Inferior parietal cortex (tissue), 1 donor: ENCODE results near the gene PRKX.
"Not testable (repeated sequence)": the region's sequence is repeated elsewhere in the genome, so short reads cannot be mapped to it uniquely, and the experiment has no call there.

Experiments
- DNase-seq: peaks from one replicate; pipeline ENCODE4 v3.0.0-alpha.2; 2016; ENCODE audit errors: extremely low spot score

The PRKX gene

DNA sequence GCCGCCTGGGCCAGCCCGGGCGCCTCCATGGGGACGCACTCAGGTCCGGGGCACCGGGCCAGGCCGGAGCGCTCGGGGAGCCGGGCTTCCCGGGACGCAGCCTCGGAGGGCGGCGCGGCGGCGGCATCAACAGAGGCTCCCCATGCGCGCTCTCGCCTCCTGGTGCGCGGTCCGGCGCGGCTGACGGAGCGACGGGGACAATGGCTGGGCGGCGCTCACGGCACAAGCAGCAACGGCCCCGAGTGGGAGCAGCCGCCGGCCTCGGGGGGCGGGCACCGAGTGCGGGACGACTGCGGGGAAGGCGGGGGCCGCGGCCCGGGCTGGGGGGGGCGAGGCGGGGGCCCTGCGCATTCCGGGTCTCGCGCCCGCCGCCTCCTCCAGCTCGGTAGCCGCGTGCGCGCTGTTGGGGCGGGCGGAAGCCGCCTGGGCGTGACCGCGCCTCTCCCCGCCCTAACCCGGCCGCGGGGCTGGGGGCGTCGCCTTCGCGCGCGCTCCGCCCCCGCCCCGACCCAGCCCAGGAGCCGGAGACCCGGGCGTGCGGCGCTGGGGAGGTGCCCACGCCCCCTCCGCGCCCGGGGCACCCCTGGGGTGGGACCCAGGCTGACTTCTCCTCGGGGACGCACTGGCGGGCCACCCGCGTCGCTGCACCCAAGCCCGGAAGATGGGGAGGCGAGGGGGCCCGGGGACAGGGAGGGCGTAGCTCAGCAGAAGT lies at the start of gene PRKX:
Gene PRKX (minus strand): TSS at position 425 of the 712 bp plus-strand sequence. CDS start 396 bp downstream, at position 29.
- DNase-seq = no peak

DNA sequence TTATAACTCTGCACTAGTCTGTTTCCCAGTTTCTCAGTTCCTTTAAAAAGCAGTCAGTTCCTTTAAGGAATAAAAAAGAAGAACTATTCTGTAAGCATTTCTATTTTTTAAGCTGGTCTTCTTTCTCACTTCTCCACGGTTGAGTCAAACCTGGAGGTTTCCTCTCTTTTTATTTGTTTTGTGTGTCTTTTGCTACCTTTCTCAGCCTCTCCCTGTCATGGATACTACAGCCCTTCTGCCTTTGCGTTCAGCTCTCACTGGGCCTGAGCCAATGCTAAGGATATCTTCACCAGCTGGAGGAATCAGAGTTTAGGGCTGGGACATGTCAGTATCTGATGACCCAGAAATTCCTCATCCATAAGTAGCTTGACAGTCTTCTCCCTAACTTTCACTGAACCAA lies 49.7 kb upstream of the PRKX start:
- DNase-seq = no peak

DNA sequence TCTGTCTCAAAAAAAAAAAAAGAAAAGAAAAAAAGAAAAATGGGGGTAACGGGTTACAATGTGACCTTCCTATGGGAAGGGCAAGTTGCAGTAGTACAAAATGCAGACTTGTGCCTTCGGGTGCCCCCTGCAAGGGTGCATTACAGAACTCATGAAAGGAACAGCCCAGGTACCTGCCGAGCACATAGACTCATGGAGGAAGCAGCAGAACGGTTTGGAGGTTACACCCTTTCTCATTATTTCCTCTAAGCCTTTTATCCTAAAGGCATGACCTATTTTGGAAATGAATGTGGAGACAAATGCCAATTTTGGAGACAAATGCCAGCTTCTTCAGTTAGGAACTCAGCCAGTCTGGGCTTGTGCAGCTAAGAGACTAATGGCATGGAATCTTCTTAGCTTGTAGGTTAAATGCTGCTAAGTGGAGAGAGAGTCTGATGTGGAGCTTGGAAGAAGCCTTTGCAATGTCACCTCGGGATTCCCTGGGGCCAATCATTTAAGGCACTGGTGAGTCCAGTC lies 44.1 kb upstream of the PRKX start:
- DNase-seq = no peak

DNA sequence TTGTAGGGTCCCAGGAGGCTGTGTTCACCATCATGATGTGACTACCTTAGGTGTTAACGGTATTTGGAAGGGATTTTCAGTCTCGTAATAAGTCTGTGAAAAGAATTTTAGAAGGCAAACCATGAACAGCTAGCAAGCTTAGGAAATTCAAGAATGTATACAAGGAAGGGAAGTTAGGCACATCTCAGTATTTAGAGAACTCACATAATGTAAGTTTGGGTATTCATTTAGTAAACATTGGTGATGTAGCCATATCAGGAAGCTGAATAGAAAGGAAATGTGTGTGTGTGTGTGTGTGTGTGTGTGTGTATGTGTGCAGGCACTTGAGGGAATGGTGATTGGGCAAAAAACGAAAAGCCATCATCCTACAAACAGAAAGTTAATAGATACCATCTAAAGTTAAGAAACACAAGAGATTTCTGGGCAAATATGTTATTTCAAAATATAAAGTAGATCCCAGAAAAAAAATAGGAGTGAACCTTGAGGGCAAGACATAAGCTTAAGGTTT lies 34.7 kb upstream of the PRKX start:
- DNase-seq = no peak

DNA sequence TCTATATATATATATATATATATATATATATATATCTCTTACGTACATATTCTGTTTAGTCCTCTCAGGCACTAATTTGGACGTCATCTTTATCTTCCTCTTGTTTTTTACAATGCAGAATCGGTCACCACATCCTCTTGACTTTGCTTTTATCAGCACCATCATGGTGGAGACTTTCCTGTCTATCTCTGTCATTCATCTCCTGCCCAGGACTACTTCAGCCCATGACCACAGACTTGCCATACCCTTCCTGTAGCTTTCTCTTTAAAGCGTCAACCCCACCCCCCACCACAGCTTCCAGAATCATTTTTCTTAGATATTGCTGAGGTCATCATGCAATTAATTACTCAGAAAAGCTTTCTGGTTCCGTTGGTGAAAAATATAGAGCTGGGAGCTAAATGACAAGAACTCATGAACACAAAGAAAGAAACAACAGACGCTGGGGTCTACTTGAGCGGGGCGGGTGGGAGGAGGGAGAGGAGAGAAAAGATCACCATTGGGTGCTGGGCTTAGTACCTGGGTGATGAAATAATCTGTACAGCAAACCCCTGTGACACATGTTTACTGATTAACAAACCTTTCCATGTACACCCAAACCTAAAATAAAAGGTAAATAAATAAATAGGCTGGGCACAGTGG lies 30.5 kb upstream of the PRKX start:
- no peak for DNase-seq

DNA sequence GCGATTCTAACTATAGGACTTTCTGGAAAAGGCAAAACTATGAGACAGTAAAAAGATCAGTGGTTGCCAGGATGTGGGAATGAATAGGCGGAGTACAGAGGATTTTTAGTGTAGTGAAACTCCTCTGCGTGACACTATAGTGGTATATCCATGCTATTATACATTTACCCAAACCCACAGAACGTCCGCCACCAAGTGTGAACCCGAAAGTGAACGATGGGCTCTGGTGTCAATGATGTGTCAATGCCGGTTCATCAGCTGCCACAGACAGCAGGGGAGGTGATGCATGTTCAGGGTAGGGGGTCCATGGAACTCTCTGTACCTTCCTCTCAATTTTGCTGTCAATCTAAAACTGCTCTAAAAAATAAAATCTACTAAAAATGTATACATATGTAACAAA lies 27.5 kb upstream of the PRKX start:
- DNase-seq = not testable (repeated sequence)

DNA sequence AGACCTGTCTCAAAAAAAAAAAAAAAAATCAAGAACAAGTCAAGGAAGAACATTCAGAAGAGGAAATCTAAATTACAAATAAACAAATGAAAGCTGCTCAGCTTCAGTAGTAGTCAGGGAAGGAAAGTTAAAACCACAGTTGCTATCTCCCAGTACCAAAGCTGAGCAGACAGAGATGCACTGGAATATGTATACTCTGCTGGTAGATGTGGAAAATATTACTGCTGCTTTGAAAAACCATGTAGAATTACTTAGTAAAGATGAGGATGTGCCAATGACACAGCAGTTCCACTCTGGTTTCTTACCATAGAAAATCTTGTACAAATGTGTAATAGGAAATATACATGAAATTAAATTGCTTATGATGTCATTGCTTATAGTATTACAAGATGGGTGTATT lies 25.1 kb upstream of the PRKX start:
- no peak for DNase-seq

DNA sequence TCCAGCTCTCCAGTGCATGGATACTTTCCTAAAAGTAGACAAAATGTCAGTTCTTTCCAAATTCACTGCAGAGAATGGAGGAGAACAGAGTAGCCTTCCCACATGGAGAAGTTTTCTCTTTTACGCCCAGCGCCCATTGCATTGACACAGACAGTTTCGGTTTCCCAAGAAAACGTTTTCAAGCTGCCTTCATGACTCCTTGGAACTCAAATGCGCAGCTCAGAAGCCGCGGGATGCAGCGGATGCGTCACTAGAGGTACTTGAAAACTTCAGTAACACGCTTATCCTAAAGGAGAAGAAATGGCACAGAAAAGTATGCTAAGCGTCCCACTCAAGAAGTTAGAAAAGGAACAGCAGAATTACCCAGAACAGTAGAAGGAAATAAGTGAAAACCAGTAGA lies 23.1 kb upstream of the PRKX start:
- not testable (repeated sequence) for DNase-seq

DNA sequence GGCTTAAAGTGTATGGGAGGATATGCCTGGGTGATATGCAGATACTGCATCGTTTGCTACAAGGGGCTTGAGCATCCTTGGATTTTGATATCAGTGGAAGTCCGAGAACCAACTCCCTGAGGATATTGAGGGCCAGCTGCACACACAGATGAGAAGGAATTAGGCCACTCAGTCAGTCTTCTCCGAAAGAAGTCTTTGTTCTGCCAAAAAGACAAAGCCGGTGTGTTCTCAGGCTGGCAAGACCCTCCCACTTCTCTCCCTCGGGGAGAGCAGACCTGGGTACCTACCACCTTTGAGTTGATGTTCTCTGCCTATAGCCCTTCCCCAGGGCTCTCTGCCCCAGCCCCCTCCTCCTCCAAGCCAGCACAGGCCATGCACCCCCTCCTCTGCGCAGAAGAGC lies 22.4 kb upstream of the PRKX start:
- DNase-seq = not testable (repeated sequence)

DNA sequence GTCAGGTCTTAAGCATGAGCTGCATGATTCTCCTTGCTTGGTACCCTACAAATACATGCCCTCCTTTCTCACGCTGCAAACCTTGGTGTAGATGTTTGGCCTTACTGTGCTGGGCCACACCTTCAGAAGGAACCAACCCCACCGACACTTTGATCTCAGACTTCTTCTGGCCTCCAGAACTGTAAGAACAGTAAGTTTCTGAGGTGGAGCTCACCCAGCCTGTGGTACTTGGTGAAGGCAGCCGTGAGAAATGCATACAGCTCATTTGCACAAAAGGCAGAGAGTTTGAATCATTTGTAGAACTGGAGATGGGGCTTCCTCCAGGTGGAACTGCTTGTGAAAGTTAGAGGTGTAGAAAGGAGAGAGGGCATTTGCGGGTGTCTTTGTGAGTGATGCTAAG lies 21.0 kb upstream of the PRKX start:
- not testable (repeated sequence) for DNase-seq

DNA sequence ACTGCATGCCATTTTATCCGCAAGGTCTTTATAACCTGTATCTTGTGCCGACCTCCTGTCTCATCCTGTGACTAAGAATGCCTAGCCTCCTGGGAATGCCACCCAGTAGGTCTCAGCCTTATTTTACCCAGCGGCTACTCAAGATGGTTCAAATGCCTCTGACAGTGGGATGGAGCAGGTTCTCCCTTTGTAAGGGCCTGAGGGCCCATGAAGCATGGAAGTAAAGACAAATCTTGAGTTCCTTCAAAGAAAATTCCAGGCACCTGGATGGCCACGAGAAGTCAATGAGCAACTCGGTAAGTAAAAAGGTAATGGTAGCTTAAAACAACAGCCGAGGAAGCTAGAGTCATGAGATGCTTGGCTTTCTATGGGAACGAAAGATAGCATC lies 19.6 kb upstream of the PRKX start:
- no peak for DNase-seq

DNA sequence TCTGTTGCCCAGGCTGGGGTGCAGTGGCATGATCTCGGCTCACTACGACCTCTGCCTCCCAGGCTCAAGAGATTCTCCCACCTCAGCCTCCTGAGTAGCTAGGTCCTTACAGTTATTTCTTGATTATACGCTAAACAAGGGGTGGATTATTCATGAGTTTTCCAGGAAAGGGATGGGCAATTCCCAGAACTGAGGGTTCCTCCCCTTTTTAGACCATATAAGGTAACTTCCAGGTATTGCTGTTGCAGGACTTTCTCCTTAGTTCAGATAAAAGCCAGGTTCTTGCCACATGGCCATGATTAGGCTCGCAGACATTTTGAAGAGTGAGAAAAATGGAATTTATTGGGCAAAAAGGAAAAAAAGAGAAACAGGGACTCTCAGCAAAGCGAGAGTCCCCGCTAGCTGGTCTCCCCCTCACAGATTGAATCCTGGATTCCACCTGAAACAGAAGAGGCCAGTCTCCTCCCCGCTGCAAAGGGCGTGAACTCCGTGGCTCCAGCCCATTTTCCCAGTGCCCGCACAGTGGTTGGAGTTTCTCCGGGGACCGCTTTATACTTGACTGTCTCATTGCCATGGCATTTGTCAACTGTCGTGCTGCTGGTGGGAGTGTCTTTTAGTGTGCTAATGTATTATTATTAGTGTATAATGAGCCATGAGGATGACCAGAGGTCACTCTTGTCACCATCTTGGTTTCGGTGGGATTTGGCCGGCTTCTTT lies 19.0 kb upstream of the PRKX start:
- not testable (repeated sequence) for DNase-seq

DNA sequence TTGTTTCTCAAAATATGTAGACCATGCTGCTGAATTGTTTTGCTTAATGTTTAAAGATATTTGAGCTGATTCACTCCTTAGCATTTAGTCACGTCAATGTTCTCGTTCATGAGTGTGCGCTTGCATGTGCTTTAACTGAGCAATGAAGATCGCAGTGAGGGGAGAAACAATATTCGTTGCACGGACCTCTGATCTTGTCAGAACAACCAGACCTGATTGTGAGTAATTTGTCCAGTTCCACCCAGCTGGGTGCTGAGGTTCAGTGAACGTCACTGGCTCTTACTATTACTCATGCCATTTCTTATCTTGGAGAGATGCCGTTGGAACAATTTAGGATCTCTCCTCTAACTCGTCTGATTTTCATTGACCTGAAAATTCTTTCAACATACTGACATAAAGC lies 15.0 kb upstream of the PRKX start:
- DNase-seq = no peak

DNA sequence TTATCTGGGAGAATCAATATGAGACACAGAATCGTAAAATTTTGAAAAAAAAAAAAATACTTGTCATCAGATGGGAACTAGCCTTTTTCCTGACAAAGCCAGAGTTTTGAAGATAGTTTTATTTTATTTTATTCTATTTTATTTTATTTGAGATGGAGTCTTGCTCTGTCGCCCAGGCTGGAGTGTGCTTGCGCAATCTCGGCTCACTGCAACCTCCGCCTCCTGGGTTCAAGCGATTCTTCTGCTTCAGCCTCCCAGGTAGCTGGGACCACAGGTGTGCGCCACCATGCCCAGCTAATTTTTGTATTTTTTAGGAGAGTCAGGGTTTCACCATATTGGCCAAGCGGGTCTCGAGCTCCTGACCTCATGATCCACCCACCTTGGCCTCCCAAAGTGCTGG lies 10.0 kb upstream of the PRKX start:
- DNase-seq = not testable (repeated sequence)

DNA sequence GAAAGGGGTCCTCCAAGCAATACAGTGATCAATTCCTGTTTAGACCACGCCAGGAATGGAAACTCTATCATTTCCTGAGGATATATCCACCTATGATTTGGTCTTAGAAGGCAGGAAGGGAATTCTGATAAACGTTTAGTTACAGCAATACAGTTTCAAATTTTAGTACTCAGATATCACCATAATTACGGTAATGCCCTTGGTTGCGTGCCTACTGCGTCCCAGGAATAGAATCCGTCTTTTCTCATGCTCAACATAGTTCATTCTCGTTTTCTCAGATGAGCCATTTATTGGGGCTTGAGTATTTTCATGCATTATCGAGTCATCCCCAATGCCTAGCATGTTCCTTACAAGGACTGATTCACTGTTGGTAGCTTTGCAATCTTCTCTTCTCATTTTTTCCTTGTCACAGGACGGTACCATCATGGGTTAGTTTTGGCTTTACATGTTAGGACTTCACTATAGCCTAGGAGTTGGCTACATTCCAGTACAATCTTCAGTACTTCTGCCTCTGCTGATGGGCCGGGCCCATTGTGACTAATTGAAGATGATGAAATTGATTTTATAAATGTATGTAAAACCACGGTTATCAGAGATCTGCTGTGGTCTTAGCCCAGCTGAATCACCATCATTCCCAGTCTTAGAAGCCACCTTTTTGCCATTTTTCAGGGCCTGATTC lies 4.4 kb upstream of the PRKX start:
- no peak for DNase-seq

DNA sequence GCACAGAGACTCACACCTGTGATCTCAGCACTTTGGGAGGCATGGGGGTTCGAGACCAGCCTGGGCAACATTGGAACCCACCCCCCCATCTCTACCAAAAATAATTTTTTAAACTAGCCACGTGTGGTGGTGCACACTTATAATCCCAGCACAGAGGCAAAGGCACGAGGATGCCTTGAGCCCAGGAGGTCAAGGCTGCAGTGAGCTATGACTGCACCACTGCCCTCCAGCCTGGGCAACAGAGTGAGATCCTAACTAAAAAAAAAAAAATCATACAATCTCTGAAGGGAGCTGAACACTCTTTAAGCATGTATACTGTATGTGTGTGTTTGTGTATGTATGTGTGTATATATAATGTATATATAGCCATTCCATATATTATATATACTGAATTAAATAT lies 2.5 kb upstream of the PRKX start:
- DNase-seq = no peak

DNA sequence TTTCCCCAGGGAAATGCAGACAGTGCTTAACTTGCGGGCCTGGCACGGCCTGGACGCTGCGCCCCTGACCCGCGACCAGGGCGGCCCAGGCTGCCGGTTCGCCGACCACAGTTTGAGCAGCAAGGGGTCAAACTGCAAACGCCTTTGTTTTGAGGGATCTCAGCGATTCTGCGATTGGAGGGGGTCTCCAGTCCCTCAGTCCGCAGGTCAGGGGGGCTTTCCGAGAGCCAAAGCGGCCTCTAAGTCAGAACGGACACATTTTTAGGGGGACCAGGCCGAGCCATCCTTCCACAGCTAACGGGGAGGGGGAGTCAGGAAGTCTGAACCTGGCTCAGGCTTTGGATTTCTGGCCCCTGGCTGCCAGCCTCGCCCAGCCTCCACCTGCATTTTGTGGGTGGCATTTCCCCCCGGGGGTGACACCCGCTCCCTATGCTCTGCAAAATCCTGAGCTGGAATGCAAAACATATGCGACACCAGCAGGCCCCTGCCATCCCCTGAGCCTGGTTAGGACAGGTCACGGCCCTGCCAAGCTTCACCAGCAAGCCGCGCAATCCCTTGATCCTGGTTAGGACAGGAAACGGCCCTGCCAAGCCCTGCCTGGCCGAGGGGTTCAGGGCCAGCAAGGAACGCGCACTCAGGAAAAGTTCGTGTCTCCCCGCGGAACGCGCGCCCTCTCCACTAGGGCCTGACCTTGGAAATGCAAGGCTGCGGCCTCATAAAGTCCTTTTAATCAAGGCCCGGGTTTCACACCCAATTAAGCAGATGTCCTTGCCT lies 1.4 kb upstream of the PRKX start:
- DNase-seq = not testable (repeated sequence)

DNA sequence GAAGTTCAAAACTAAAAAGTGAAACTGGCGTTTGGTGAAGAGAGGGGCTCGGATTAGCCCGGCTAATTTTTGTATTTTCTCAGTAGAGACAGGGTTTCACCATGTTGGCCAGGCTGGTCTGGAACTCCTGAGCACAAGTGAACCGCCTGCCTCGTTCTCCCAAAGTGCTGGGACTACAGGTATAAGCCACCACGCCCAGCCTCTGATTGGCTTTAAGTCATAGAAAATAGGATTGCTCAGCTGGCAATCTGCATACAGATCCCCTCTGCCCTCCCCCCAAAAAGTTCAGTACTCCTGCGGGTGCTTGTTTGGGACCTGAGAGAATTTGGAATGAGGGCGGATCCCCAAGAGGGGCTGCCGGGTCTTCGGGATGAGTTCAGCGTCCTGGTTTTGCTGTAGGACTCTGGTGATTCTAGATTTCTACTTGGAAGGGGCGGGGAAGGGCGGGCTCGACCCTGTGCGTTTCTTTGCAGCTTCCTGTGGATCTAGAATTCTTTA lies 537 bp upstream of the PRKX start:
- DNase-seq = no peak

DNA sequence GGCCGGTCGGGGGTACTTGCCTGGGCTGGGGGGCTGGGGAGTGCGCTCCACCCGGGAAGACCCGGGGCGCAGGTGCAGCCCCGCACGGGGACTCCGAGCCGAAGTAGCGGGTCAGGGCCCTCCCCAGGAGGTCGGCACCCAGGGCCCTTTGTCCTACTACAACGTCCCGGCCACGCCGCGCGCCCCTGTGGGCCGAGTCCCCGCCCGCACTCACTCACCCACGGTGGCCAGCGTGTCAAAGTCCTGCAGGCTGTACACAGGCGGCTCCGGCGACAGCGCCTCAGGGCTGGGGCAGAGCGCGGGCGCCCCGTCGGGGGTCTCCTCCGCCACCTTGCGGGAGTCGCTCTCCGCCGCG lies 602 bp downstream of the PRKX start:
- DNase-seq = no peak

DNA sequence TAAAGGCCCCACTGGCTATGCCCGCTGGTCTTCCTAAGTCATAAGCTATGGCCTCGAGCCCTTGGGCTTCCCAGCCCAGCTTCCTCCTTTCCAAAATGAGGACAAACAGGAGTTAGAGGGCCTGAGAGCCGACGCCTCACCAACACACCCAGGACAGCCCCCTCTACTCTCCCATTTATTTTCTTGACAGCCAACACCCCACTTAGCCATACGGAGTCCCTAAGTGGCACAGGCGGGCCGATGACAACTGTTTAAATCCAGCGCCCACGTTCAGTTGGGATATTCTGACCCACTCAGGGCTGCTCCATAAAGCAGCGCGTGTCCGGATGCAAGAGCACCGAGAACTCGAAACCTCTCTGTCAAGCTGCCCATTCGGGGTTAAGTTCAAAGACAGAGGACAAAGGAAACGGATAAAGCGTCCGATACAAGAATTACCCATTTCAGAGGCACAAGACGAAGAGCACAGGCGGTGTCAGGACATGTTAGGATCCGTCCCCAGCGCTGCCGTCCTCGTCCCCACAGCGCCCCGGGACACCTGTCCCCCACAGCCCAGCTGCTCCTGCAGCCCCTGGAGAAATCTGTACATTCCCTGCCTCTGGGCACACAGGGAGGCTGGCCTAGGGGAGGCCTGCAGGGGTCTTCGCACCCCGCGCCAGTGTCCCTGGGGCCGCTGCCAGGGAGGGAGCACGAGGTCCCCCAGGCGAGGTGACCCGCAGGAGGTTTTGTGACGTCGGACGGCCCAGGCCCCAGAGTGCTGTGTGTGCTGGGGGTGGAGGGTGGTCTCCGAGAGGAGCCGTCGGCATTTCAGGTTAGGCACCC lies 1.2 kb downstream of the PRKX start:
- DNase-seq = no peak
